Gastrocnemius medialis (tissue), 4 donors: ENCODE measurements around the gene METAP1D. TPM values are rescaled to one million over a fixed set of nuclear protein-coding genes. Genes with fewer than 3 reads are reported as not detected.

ENCODE experiments used
- ATAC-seq, 2 donors: fragments of 150-250 bp; one replicate each; pipeline ENCODE4 v1.9.1; 2016
- DNase-seq, 2 donors: peaks; one replicate each; pipeline ENCODE4 v3.0.0-alpha.2; 2019
- H3K27ac ChIP-seq, 4 donors: fragments of 200-600 bp; sonication (generic); 1 replicate in 1 of 4; 2 replicates in 3 of 4; pipeline ENCODE4 v1.5.1; 2016 to 2018; ENCODE audit warnings: mild to moderate bottlenecking in 2 of 4, moderate library complexity in 1 of 4
- H3K27me3 ChIP-seq, 3 donors: fragments of 200-600 bp; sonication (generic) in 2 of 3; 1 replicate in 1 of 3; 2 replicates in 2 of 3; pipeline versions ENCODE4 v1.5.1 to v1.6.0; 2016 to 2019; ENCODE audit warnings: mild to moderate bottlenecking in 1 of 3, moderate library complexity in 1 of 3
- H3K36me3 ChIP-seq, 2 donors: fragments of 200-600 bp; sonication (generic) in 1 of 2; one replicate each; pipeline ENCODE4 v1.5.1; 2017 to 2018
- H3K4me1 ChIP-seq, 2 donors: fragments of 200-600 bp; sonication (generic) in 1 of 2; one replicate each; pipeline ENCODE4 v1.5.1; 2016 to 2017; ENCODE audit warnings: mild to moderate bottlenecking in 2 of 2
- H3K4me3 ChIP-seq, 4 donors: fragments of 200-600 bp; sonication (generic) in 3 of 4; 1 replicate in 1 of 4; 2 replicates in 3 of 4; pipeline ENCODE4 v1.5.1; 2016 to 2019; ENCODE audit warnings: mild to moderate bottlenecking in 2 of 4
- H3K9me3 ChIP-seq, 3 donors: fragments of 200-600 bp; sonication (generic) in 2 of 3; 1 replicate in 1 of 3; 2 replicates in 2 of 3; pipeline ENCODE4 v1.5.1; 2016 to 2019
- POLR2A ChIP-seq, 2 donors: fragments of 450-650 bp; IDR thresholded peaks; one replicate each; pipeline ENCODE4 v1.6.1; 2017; ENCODE audit warnings: antibody characterized with exemption in 2 of 2, mild to moderate bottlenecking in 2 of 2, moderate library complexity in 2 of 2
- in situ Hi-C, 4 donors: fragments of 200-750 bp; cut with MboI; loops; one replicate each; pipeline versions ENCODE4 v1.15.0 to v1.8.0; 2017; ENCODE audit warnings: low sequenced_read_pairs in 4 of 4
- intact Hi-C: fragments of 100-400 bp; cut with DNase I; formaldehyde crosslinking; loops from one replicate; pipeline ENCODE4 v1.15.1; 2023; ENCODE audit warnings: low total_unique reads
- total RNA-seq, 4 donors: library from RNA; depleted of rRNA; stranded (reverse); fragments of >200 nt; gene quantifications; one replicate each; pipeline versions ENCODE4 v1.1.0 to v1.2.3, GENCODE V29; 2016
- TF ChIP-seq, protein P1 (sequence below), 5 experiments: fragments of 450-650 bp in 3 of 5; fragments of 200-600 bp in 2 of 5; sonication (generic) in 2 of 5; IDR thresholded peaks in 4 of 5; conservative IDR thresholded peaks in 1 of 5; 1 replicate in 4 of 5; 2 replicates in 1 of 5; pipeline ENCODE4 v1.5.1; 2016 to 2019; ENCODE audit warnings: antibody characterized with exemption in 5 of 5, mild to moderate bottlenecking in 3 of 5, moderate library complexity in 3 of 5

METAP1D gene
- total RNA-seq, 4 donors from 2014 or later, result 4.3 to 14.3 (median 9.7) TPM

DNA sequence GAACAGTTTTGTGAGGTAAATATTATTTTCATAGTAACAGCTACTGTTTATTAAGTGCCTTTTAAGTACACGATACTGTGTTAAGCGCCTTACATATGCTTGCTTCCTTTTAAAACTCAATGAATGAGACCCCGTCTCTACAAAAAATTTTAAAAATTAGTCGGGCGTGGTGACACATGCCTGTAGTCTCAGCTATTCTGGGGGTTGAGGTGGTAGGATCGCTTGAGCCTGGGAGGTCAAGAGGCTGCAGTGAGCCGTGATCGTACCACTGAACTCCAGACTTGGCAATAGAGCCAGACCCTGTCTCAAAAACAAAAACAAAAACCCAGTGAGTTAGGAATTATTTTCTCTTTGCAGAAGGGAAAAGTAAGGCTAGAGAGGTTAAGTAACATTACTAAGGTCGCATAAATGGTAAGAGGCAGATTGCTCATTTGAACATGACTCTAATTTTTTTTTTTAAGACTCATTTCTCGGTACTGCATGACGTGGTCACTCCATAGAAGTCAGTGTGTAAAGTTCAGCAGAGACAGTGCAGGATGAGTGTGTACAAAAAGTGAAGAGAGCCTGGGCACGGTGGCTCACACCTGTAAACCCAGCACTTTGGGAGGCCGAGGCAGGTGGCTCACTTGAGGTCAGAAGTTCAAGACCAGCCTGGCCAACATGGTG is 1.1 kb downstream of the METAP1D start:
- peak overlapping the region; percentile 64 to 83 (median 74) for H3K4me3 ChIP-seq
- DNase-seq (no peak), ATAC-seq (no peak)
- H3K36me3 ChIP-seq, result no peaks in the 10 kb centered on the region
- in situ Hi-C loops (no loop called here), intact Hi-C loops (no loop called here)
- TF ChIP-seq POLR2A (IDR thresholded peaks at IDR 0.05), result no peak
- TF ChIP-seq, protein P1, sequence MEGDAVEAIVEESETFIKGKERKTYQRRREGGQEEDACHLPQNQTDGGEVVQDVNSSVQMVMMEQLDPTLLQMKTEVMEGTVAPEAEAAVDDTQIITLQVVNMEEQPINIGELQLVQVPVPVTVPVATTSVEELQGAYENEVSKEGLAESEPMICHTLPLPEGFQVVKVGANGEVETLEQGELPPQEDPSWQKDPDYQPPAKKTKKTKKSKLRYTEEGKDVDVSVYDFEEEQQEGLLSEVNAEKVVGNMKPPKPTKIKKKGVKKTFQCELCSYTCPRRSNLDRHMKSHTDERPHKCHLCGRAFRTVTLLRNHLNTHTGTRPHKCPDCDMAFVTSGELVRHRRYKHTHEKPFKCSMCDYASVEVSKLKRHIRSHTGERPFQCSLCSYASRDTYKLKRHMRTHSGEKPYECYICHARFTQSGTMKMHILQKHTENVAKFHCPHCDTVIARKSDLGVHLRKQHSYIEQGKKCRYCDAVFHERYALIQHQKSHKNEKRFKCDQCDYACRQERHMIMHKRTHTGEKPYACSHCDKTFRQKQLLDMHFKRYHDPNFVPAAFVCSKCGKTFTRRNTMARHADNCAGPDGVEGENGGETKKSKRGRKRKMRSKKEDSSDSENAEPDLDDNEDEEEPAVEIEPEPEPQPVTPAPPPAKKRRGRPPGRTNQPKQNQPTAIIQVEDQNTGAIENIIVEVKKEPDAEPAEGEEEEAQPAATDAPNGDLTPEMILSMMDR (IDR thresholded peaks at IDR 0.05 in 4 of 5, conservative IDR thresholded peaks at IDR 0.05 in 1 of 5), result no peak
- H3K27ac ChIP-seq, result peak overlapping the region in 2 of 4 donors; percentile 75 to 85
- no peaks in the 10 kb centered on the region for H3K27me3 ChIP-seq
- H3K4me1 ChIP-seq, result peaks cover 11 to 15% of the 10 kb centered on the region in 2 donors
- H3K9me3 ChIP-seq, result no peaks in the 10 kb centered on the region

DNA sequence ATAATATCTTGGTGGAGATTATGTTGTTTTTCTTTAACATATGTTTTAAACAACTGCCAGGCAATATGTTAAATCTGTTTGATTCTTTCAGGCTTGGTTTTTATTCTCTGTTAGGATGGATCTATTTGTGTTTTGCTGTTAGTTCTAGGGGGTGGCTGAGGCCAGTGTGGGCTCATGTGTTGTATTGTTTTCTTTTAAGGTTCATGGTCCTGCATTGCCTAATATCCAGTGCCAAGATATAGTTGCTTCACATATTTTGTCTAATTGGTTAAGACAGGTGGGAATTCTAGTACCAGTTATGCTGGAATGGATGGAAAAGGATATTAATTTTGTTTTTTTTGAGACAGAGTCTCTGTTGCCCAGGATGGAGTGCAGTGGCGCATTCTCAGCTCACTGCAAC is 7.6 kb downstream of the METAP1D start:
- H3K27ac ChIP-seq, result no peak overlapping the region
- ATAC-seq, result no peak
- H3K27me3 ChIP-seq, result no peaks in the 10 kb centered on the region
- no peak overlapping the region for H3K4me3 ChIP-seq
- intact Hi-C loops (no loop called here), in situ Hi-C loops (no loop called here)
- no peak for DNase-seq
- H3K4me1 ChIP-seq, result no peaks in the 10 kb centered on the region
- no peaks in the 10 kb centered on the region for H3K9me3 ChIP-seq
- TF ChIP-seq, protein P1 (IDR thresholded peaks at IDR 0.05 in 4 of 5, conservative IDR thresholded peaks at IDR 0.05 in 1 of 5), result no peak
- no peak for TF ChIP-seq POLR2A (IDR thresholded peaks at IDR 0.05)
- no peaks in the 10 kb centered on the region for H3K36me3 ChIP-seq

DNA sequence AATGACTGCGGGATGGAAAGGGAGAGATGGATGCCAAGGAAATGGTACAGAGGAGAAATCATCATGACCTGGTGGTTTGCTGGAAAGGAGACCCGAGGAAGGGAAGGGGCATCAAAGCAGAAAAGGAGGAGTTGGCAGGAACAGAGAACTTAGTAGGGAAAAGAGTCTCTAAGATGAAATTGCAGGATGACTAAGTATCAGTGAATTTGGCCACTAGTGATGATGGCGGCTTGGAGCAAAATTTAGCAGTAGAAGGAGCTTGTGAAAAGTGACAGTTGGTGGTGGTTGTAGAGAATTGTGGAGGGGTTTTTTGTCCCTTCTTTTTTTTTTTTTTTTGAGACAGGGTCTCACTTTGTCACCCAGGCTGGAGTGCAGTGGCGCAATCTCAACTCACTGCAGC is 10.1 kb downstream of the METAP1D start:
- Histone ChIP-seq H3K4me3 (no peak overlapping the region), H3K27ac (no peak overlapping the region), H3K27me3 (no peaks in the 10 kb centered on the region), H3K4me1 (peaks cover 0 to 5% of the 10 kb centered on the region in 2 donors), H3K9me3 (no peaks in the 10 kb centered on the region), H3K36me3 (no peaks in the 10 kb centered on the region)
- in situ Hi-C loops (no loop called here), intact Hi-C loops (no loop called here)
- TF ChIP-seq POLR2A (IDR thresholded peaks at IDR 0.05), result no peak
- TF ChIP-seq, protein P1 (IDR thresholded peaks at IDR 0.05 in 4 of 5, conservative IDR thresholded peaks at IDR 0.05 in 1 of 5), result no peak
- DNase-seq (no peak), ATAC-seq (no peak)

DNA sequence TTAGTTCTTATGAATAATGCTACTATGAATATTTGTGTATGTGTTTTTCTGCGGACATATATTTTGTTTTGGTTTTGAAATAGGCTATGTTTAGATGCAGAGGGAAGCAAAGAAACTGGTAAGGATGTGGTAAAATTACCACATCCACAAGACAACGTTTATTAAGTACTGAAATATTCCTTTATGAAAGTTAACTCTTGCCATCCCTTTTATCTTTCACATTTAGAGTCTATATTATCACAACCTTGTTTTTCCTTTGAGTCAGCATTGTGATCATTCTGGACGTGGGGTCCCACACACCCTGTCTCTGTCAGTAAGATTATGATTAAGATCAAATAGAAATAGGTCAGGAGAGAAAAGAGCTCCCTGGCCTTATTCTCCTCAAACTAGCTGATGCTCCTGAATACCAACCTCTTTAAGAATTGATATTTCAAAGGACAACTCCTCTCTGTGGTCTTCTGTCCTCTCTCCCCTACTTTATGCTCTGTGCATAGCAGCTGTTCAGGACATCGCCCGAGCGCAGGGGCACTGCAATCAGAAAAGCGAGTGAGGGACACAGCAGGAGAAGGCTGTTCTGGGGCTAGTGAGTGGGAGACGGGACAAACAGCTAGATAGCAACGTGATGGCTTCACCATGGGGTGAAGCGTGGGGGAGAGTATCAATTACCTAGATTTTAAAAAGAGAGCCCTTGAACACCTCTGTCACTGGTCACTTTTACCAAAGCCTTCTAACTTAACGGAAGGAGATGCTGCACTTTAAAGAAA is 12.2 kb downstream of the METAP1D start:
- no peaks in the 10 kb centered on the region for H3K27me3 ChIP-seq
- in situ Hi-C loops (no loop called here), intact Hi-C loops (no loop called here)
- ATAC-seq (no peak), DNase-seq (no peak)
- no peaks in the 10 kb centered on the region for H3K36me3 ChIP-seq
- TF ChIP-seq, protein P1 (IDR thresholded peaks at IDR 0.05 in 4 of 5, conservative IDR thresholded peaks at IDR 0.05 in 1 of 5), result no peak
- TF ChIP-seq POLR2A (IDR thresholded peaks at IDR 0.05), result no peak
- H3K27ac ChIP-seq, result no peak overlapping the region
- peaks cover 0 to 5% of the 10 kb centered on the region in 2 donors for H3K4me1 ChIP-seq
- no peak overlapping the region for H3K4me3 ChIP-seq
- no peaks in the 10 kb centered on the region for H3K9me3 ChIP-seq
